Sigmoid colon (tissue), 7 donors: ENCODE measurements around the gene ASIC5. TPM values are rescaled to one million over a fixed set of nuclear protein-coding genes. Genes with fewer than 3 reads are reported as not detected.

Source experiments
- DNase-seq: peaks from one replicate; pipeline ENCODE4 v3.0.0-alpha.2; 2019
- H3K27ac ChIP-seq, 4 donors: fragments of 200-600 bp; sonication (generic); one replicate each; pipeline ENCODE4 v1.5.1; 2016 to 2019; ENCODE audit warnings: mild to moderate bottlenecking in 1 of 4
- H3K27me3 ChIP-seq, 3 donors: fragments of 200-600 bp; sonication (generic); one replicate each; pipeline ENCODE4 v1.5.1; 2019; ENCODE audit warnings: mild to moderate bottlenecking in 1 of 3
- H3K36me3 ChIP-seq, 4 donors: fragments of 200-600 bp; sonication (generic); one replicate each; pipeline ENCODE4 v1.5.1; 2016 to 2019
- H3K4me1 ChIP-seq, 4 donors: fragments of 200-600 bp; sonication (generic); one replicate each; pipeline ENCODE4 v1.5.1; 2017 to 2019
- H3K4me3 ChIP-seq, 4 donors: fragments of 200-600 bp; sonication (generic); one replicate each; pipeline ENCODE4 v1.5.1; 2017 to 2019; ENCODE audit warnings: mild to moderate bottlenecking in 2 of 4, moderate library complexity in 1 of 4
- H3K9me3 ChIP-seq, 4 donors: fragments of 200-600 bp in 3 of 4; sonication (generic) in 3 of 4; one replicate each; pipeline versions ENCODE4 v1.5.1 to v1.6.1; 2013 to 2019
- EP300 ChIP-seq, 4 donors: sonication (generic); formaldehyde crosslinking; IDR thresholded peaks; one replicate each; pipeline ENCODE4 v1.6.1; 2017; ENCODE audit warnings: antibody characterized with exemption in 4 of 4
- POLR2A ChIP-seq, 2 donors: fragments of 450-650 bp; IDR thresholded peaks; one replicate each; pipeline ENCODE4 v1.6.1; 2016; ENCODE audit warnings: antibody characterized with exemption in 2 of 2, mild to moderate bottlenecking in 2 of 2, moderate library complexity in 2 of 2
- POLR2AphosphoS5 ChIP-seq, 4 donors: sonication (generic); formaldehyde crosslinking; IDR thresholded peaks; one replicate each; pipeline ENCODE4 v1.6.1; 2017; ENCODE audit warnings: antibody characterized with exemption in 4 of 4
- WGBS, 2 donors: extraction: QIAGEN DNeasy Blood & Tissue Kit; methylation state at CpG; one replicate each; pipeline ENCODE4 v1.1.7; 2013; 5-methylcytosine and 5-hydroxymethylcytosine counted together
- intact Hi-C: fragments of 100-400 bp; cut with DNase I; formaldehyde crosslinking; loops from one replicate; pipeline ENCODE4 v1.15.1; 2023
- polyA plus RNA-seq, 3 donors: library from polyadenylated mRNA; stranded (reverse); fragments of 200-250 nt; gene quantifications; one replicate each; pipeline ENCODE4 v1.2.3, GENCODE V29; 2013
- total RNA-seq, 4 donors: library from RNA; depleted of rRNA; stranded (reverse); fragments of >200 nt; gene quantifications; one replicate each; pipeline ENCODE4 v1.1.0, GENCODE V29; 2016
- TF ChIP-seq, protein P1 (sequence below), 4 experiments: fragments of 450-650 bp in 3 of 4; fragments of 200-600 bp in 1 of 4; IDR thresholded peaks; one replicate each; pipeline ENCODE4 v1.5.1; 2016 to 2019; ENCODE audit warnings: antibody characterized with exemption in 4 of 4, mild to moderate bottlenecking in 3 of 4, moderate library complexity in 2 of 4
- donor health status: healthy with polysubstance abuse.
- donor health status: Bipolar disorder and iron deficiency.
- donor health status: healthy.

ASIC5 gene, protein sequence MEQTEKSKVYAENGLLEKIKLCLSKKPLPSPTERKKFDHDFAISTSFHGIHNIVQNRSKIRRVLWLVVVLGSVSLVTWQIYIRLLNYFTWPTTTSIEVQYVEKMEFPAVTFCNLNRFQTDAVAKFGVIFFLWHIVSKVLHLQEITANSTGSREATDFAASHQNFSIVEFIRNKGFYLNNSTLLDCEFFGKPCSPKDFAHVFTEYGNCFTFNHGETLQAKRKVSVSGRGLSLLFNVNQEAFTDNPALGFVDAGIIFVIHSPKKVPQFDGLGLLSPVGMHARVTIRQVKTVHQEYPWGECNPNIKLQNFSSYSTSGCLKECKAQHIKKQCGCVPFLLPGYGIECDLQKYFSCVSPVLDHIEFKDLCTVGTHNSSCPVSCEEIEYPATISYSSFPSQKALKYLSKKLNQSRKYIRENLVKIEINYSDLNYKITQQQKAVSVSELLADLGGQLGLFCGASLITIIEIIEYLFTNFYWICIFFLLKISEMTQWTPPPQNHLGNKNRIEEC
- total RNA-seq (not detected), polyA plus RNA-seq (not detected)

DNA sequence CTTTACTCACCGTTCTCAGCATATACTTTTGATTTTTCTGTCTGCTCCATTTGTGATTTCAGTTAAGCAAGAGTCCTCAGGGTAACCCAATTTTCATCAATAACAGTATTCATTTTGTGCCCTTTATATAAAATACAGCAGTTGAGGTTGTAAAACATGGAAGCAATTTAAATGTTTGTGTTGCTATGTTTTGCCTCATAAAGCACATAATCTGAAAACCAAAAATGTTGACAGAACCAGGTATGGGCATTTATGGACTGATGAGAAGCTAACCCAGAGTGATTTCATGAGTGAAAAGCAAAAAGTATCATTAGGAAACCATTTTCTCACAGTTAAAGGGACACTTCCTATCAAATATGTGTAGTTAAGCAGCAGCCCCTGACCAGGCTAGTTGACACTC is at the start of gene ASIC5:
Gene ASIC5, minus strand, starts transcription at position 101 of the 400 bp plus-strand sequence. Its CDS starts 51 bp downstream, at position 50.
- no peaks in the 10 kb centered on the region for H3K36me3 ChIP-seq
- H3K27me3 ChIP-seq = no peaks in the 10 kb centered on the region
- TF ChIP-seq EP300 (IDR thresholded peaks at IDR 0.05) = no peak
- no peak for TF ChIP-seq POLR2AphosphoS5 (IDR thresholded peaks at IDR 0.05)
- no peak for TF ChIP-seq POLR2A (IDR thresholded peaks at IDR 0.05)
- TF ChIP-seq, protein P1, sequence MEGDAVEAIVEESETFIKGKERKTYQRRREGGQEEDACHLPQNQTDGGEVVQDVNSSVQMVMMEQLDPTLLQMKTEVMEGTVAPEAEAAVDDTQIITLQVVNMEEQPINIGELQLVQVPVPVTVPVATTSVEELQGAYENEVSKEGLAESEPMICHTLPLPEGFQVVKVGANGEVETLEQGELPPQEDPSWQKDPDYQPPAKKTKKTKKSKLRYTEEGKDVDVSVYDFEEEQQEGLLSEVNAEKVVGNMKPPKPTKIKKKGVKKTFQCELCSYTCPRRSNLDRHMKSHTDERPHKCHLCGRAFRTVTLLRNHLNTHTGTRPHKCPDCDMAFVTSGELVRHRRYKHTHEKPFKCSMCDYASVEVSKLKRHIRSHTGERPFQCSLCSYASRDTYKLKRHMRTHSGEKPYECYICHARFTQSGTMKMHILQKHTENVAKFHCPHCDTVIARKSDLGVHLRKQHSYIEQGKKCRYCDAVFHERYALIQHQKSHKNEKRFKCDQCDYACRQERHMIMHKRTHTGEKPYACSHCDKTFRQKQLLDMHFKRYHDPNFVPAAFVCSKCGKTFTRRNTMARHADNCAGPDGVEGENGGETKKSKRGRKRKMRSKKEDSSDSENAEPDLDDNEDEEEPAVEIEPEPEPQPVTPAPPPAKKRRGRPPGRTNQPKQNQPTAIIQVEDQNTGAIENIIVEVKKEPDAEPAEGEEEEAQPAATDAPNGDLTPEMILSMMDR (IDR thresholded peaks at IDR 0.05) = no peak
- intact Hi-C loops = no loop called here
- no peaks in the 10 kb centered on the region for H3K9me3 ChIP-seq
- H3K4me1 ChIP-seq = no peaks in the 10 kb centered on the region
- H3K27ac ChIP-seq = no peak within 1 kb of the TSS
- WGBS, 2 donors = 0 to 46% methylated on average over 1 of the region's 1 CpG
- no peak within 1 kb of the TSS for H3K4me3 ChIP-seq
- DNase-seq = no peak

GRCh38 chr4:155914782-155915181 is 48.7 kb upstream of the ASIC5 start:
- H3K27ac ChIP-seq = no peak overlapping the region
- H3K27me3 ChIP-seq = no peaks in the 10 kb centered on the region
- WGBS, 2 donors = 29 to 48% methylated on average over 5 of the region's 5 CpGs
- no peaks in the 10 kb centered on the region for H3K36me3 ChIP-seq
- no peaks in the 10 kb centered on the region for H3K9me3 ChIP-seq
- intact Hi-C loops = no loop called here
- DNase-seq = no peak
- no peaks in the 10 kb centered on the region for H3K4me1 ChIP-seq
- H3K4me3 ChIP-seq = no peak overlapping the region
- no peak for TF ChIP-seq EP300 (IDR thresholded peaks at IDR 0.05)
- TF ChIP-seq POLR2A (IDR thresholded peaks at IDR 0.05) = no peak

DNA sequence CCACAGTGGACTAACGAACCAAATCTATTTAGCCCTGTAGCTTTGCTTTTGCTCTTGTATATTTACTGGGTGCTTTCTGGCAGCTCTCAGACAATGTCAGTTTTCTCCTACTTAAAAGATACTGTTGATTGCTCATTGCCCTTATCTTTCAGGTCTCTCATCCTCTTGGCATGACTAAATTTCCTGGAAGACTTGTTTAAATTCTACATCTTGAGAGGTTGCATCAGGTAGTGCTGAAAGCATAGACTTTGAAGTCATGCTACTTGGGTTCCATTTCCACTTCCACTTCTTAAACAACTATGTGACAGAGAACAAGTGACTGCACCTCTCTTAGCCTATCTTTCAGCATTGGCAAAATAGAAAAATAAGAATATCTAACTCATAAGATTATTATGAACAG is 45.8 kb upstream of the ASIC5 start:
- no peak overlapping the region for H3K4me3 ChIP-seq
- no peaks in the 10 kb centered on the region for H3K27me3 ChIP-seq
- 79 to 87% methylated on average over 1 of the region's 1 CpG for WGBS, 2 donors
- no peaks in the 10 kb centered on the region for H3K36me3 ChIP-seq
- H3K27ac ChIP-seq = no peak overlapping the region
- no peak for DNase-seq
- intact Hi-C loops = no loop called here
- TF ChIP-seq, protein P1 (IDR thresholded peaks at IDR 0.05) = no peak
- TF ChIP-seq EP300 (IDR thresholded peaks at IDR 0.05) = no peak
- no peak for TF ChIP-seq POLR2AphosphoS5 (IDR thresholded peaks at IDR 0.05)
- TF ChIP-seq POLR2A (IDR thresholded peaks at IDR 0.05) = no peak
- no peaks in the 10 kb centered on the region for H3K9me3 ChIP-seq
- H3K4me1 ChIP-seq = no peaks in the 10 kb centered on the region

DNA sequence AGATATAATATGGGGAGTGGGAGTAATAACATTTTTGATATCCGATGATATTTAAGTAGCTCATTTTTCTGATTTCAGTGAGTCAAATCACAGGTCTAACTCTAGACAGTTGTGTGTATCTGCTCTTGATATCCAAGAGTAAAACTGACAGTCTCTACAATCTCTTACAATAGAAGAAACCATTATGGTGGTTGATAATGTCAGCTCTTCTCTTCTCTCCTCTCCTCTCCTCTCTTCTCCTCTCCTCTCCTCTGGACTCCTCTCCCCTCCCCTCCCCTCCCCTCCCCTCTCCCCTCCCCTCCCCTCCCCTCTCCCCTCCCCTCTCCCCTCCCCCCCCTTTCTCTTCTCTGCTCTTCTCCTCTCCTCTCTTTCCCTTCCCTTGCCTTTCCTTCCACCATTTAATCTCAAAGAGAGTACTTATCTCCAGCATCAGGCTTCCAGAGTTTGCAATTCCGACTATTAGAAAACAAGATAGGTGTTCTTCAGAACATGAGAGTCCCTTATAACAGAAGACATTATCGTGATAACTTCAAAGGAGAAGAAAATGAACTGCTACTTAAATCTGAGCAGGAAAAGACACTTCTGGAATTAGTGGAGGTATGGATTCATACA is 43.6 kb upstream of the ASIC5 start:
- H3K4me1 ChIP-seq = no peaks in the 10 kb centered on the region
- TF ChIP-seq EP300 (IDR thresholded peaks at IDR 0.05) = no peak
- TF ChIP-seq, protein P1 (IDR thresholded peaks at IDR 0.05) = no peak
- no peak for TF ChIP-seq POLR2AphosphoS5 (IDR thresholded peaks at IDR 0.05)
- TF ChIP-seq POLR2A (IDR thresholded peaks at IDR 0.05) = no peak
- no peaks in the 10 kb centered on the region for H3K27me3 ChIP-seq
- H3K4me3 ChIP-seq = no peak overlapping the region
- no peaks in the 10 kb centered on the region for H3K9me3 ChIP-seq
- 87 to 92% methylated on average over 3 of the region's 3 CpGs for WGBS, 2 donors
- no peaks in the 10 kb centered on the region for H3K36me3 ChIP-seq
- H3K27ac ChIP-seq = no peak overlapping the region
- intact Hi-C loops = no loop called here
- no peak for DNase-seq
